Panc1 (cell line): ENCODE results near the gene NUP210L. TPM values are rescaled to one million over a fixed set of nuclear protein-coding genes. Genes with fewer than 3 reads are reported as not detected.

Experiments
- ATAC-seq: fragments of 200-7000 bp; cut with Tn5 transposase; 2 replicates; pipeline ENCODE4 v1.9.1; 2020; ENCODE audit warnings: mild to moderate bottlenecking, moderate library complexity
- BruUV-seq: library from RNA; stranded (reverse); fragments of 400-500 nt; replicated peaks from 2 replicates; lab custom pipeline; 2021; lab: Mats Ljungman, UMichigan
- CTCF ChIA-PET: fragments of 300-600 bp; sonication (Branson Sonifier 250); formaldehyde crosslinking; loops from one replicate; lab custom pipeline; 2022; ENCODE audit warnings: antibody characterized with exemption; lab: Charles Lee
- POLR2A ChIA-PET: fragments of 300-600 bp; sonication (Branson Sonifier 250); formaldehyde crosslinking; loops from one replicate; lab custom pipeline; 2022; ENCODE audit warnings: antibody characterized with exemption; lab: Charles Lee
- DNase-seq: peaks from one replicate; pipeline ENCODE4 v3.0.0-alpha.2; 2010; ENCODE audit warnings: low read depth, low spot score
- H3K27ac ChIP-seq: 2 replicates; pipeline ENCODE4 v1.5.1; 2011; ENCODE audit warnings: mild to moderate bottlenecking, low read length, inconsistent platforms
- H3K27me3 ChIP-seq: fragments of 200-500 bp; sonication (Bioruptor generic); 2 replicates; pipeline ENCODE4 v1.6.0; 2014; ENCODE audit warnings: low read length, inconsistent platforms; ENCODE audit not compliant: control insufficient read depth, insufficient read depth
- H3K36me3 ChIP-seq: fragments of 200-500 bp; sonication (Bioruptor generic); 2 replicates; pipeline ENCODE4 v1.5.1; 2014; ENCODE audit warnings: inconsistent platforms, mild to moderate bottlenecking, low read length, moderate library complexity; ENCODE audit not compliant: control insufficient read depth, insufficient read depth
- H3K4me1 ChIP-seq: 2 replicates; pipeline ENCODE4 v1.5.1; 2011; ENCODE audit warnings: inconsistent platforms, mild to moderate bottlenecking, low read length, moderate library complexity; ENCODE audit not compliant: control insufficient read depth, insufficient read depth
- H3K4me3 ChIP-seq, 2 experiments: 2 replicates each; pipeline ENCODE4 v1.5.1; 2011 to 2012; ENCODE audit warnings: low read depth in 2 of 2, low read length in 2 of 2, mild to moderate bottlenecking in 2 of 2, inconsistent platforms in 1 of 2, moderate library complexity in 1 of 2
- H3K9me3 ChIP-seq: fragments of 200-500 bp; sonication (Bioruptor generic); 2 replicates; pipeline ENCODE4 v1.5.1; 2014; ENCODE audit warnings: low read depth, mild to moderate bottlenecking, inconsistent platforms, low read length, moderate library complexity; ENCODE audit not compliant: control insufficient read depth, insufficient read depth
- POLR2AphosphoS5 ChIP-seq: IDR thresholded peaks from 2 replicates; pipeline ENCODE4 v1.6.1; 2012; ENCODE audit warnings: mild to moderate bottlenecking, low read depth, low read length, moderate library complexity
- REST ChIP-seq, 2 experiments: IDR thresholded peaks; 2 replicates each; pipeline ENCODE4 v1.6.1; 2011 to 2012; ENCODE audit warnings: low read depth in 2 of 2, control low read depth in 1 of 2, low read length in 1 of 2, mild to moderate bottlenecking in 1 of 2, moderate library complexity in 1 of 2; ENCODE audit not compliant: insufficient read depth in 1 of 2
- SIN3A ChIP-seq: IDR thresholded peaks from 2 replicates; pipeline ENCODE4 v1.6.1; 2012; ENCODE audit warnings: low read depth, mild to moderate bottlenecking, low read length, moderate library complexity, borderline replicate concordance; ENCODE audit not compliant: insufficient read depth
- TCF7L2 ChIP-seq: IDR thresholded peaks from 2 replicates; pipeline ENCODE4 v1.6.1; 2011; ENCODE audit warnings: mild to moderate bottlenecking, low read depth, low read length, inconsistent platforms
- in situ Hi-C: cut with HindIII; loops from 2 replicates; pipeline ENCODE4 v1.10.0; 2016; ENCODE audit warnings: low sequenced_read_pairs, low pct_unique_long_range_greater_than_20kb
- intact Hi-C: fragments of 100-400 bp; cut with micrococcal nuclease; formaldehyde crosslinking; loops from one replicate; pipeline ENCODE4 v1.10.0; 2022; ENCODE audit not compliant: unreplicated experiment
- total RNA-seq: library from RNA; stranded (reverse); gene quantifications from one replicate; pipeline ENCODE4 v1.2.1, GENCODE V29; 2021; ENCODE audit not compliant: unreplicated experiment
- TF ChIP-seq, protein P1 (sequence below): fragments of 450-650 bp; IDR thresholded peaks from 2 replicates; pipeline ENCODE4 v1.5.1; 2017; ENCODE audit warnings: mild to moderate bottlenecking

Gene NUP210L
- total RNA-seq, 1 experiment from 2014 or later: 0.05 TPM

DNA sequence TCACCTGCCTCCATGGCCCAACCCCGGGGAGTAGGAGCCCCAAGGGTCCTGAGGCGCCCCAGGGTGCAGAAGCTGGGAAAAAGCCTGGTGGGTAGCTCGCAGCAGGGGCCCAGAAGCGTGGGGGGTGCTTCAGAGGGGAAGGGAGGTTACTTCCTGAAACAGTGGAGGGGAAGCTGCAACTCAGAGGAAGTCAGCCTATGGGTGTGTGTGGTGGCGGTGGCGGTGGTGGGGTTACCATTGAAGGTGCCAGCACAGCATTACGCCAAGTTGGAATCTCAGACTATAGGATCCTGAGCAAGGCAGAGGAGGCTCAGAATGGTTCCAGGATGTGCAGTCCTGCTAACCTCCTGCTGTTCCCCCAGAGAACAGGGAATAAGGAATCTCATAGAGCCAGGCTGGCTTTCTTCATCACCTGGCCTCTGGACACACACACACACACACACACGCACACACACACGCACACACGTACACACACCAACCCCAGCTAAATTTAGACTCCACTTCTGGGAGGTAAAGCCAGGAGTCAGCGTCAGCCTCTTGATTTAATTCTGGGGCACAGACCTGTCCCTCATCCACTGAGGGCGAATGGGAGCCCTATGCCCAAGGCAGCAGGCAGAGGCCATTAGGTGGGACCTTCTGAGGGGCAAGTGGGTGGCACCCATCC is 209.6 kb downstream of the NUP210L start:
- Histone ChIP-seq H3K4me1 (peaks cover 14% of the 10 kb centered on the region), H3K27me3 (no peaks in the 10 kb centered on the region), H3K36me3 (no peaks in the 10 kb centered on the region; the same call in 1 of the 2 replicates), H3K4me3 (peak overlapping the region; percentile 77 to 78), H3K9me3 (no peaks in the 10 kb centered on the region), H3K27ac (peak overlapping the region; percentile 78)
- POLR2A ChIA-PET: no interaction called here
- CTCF ChIA-PET: interaction anchor here (0.6 to 1.1 kb wide), 2 partner anchors 42 to 434 kb away, joined by 4 to 7 read pairs; no protein-coding TSS in a partner anchor
- in situ Hi-C loops: no loop called here
- BruUV-seq: no TSS peak
- no peak for DNase-seq
- TF ChIP-seq SIN3A (no peak), REST (IDR thresholded peaks at IDR 0.05; ENCODE audit: insufficient read depth in 1 of 2, low read depth in 2 of 2, low read length in 1 of 2) (no peak), POLR2AphosphoS5 (no peak), TCF7L2 (no peak)
- TF ChIP-seq, protein P1, sequence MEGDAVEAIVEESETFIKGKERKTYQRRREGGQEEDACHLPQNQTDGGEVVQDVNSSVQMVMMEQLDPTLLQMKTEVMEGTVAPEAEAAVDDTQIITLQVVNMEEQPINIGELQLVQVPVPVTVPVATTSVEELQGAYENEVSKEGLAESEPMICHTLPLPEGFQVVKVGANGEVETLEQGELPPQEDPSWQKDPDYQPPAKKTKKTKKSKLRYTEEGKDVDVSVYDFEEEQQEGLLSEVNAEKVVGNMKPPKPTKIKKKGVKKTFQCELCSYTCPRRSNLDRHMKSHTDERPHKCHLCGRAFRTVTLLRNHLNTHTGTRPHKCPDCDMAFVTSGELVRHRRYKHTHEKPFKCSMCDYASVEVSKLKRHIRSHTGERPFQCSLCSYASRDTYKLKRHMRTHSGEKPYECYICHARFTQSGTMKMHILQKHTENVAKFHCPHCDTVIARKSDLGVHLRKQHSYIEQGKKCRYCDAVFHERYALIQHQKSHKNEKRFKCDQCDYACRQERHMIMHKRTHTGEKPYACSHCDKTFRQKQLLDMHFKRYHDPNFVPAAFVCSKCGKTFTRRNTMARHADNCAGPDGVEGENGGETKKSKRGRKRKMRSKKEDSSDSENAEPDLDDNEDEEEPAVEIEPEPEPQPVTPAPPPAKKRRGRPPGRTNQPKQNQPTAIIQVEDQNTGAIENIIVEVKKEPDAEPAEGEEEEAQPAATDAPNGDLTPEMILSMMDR: no peak
- ATAC-seq: peak; percentile 20
- intact Hi-C loops: no loop called here

DNA sequence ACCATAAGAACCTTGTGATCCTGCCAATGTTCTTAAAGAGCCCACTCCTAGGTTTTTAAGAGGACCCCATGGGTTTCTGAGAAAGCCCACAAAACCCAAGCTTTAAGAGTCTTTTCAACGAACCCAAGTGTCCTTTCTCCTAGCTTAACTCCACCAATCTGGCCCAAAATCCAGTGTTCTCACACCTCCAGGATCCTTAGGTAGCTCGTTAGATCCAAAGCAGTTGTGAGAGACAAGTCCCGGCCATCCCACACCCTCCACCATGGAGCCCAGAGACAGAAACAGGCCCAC is 210.1 kb downstream of the NUP210L start:
- in situ Hi-C loops: no loop called here
- no TSS peak for BruUV-seq

More for the DNA sequence above, 210.1 kb downstream of the NUP210L start:
- peaks cover 14% of the 10 kb centered on the region for H3K4me1 ChIP-seq
- ChIA-PET POLR2A (no interaction called here), CTCF (no interaction called here)
- no peaks in the 10 kb centered on the region for H3K9me3 ChIP-seq
- no peak for ATAC-seq
- no peaks in the 10 kb centered on the region for H3K27me3 ChIP-seq
- H3K27ac ChIP-seq: peak overlapping the region; percentile 78
- H3K4me3 ChIP-seq: peak overlapping the region in 1 of 2 experiments; percentile 77; a peak in 2 of 4 replicates
- TF ChIP-seq REST (IDR thresholded peaks at IDR 0.05; ENCODE audit: insufficient read depth in 1 of 2, low read depth in 2 of 2, low read length in 1 of 2) (no peak), TCF7L2 (no peak), SIN3A (no peak), POLR2AphosphoS5 (no peak)
- TF ChIP-seq, protein P1: no peak
- DNase-seq: no peak
- intact Hi-C loops: no loop called here
- no peaks in the 10 kb centered on the region; the same call in 1 of the 2 replicates for H3K36me3 ChIP-seq
